HS-27A (cell line): ENCODE measurements around the gene ZNF280D.
"Not testable (repeated sequence)": the region's sequence is repeated elsewhere in the genome, so short reads cannot be mapped to it uniquely, and the experiment has no call there.

Source experiments
- DNase-seq: peaks from one replicate; pipeline ENCODE4 v3.0.0-alpha.2; 2012; ENCODE audit warnings: low read depth, missing footprints

ZNF280D gene

GRCh38 chr15:56733136-56734012, at the start of gene ZNF280D:
ZNF280D (minus strand) TSS chr15:56733509; CDS start chr15:56707109, 26,400 bp downstream.
- DNase-seq = peak; percentile 74

- no peak for DNase-seq
Observed at GRCh38 chr15:56782306-56782705, 49.0 kb upstream of the ZNF280D start.

GRCh38 chr15:56781666-56782065, 48.4 kb upstream of the ZNF280D start:
- DNase-seq = no peak

- DNase-seq = not testable (repeated sequence)
Observed at GRCh38 chr15:56780102-56780725, 46.9 kb upstream of the ZNF280D start.

- DNase-seq = not testable (repeated sequence)
Observed at GRCh38 chr15:56779449-56779848, 46.1 kb upstream of the ZNF280D start.

GRCh38 chr15:56778761-56779160, 45.5 kb upstream of the ZNF280D start:
- DNase-seq = no peak

- DNase-seq = no peak
Observed at GRCh38 chr15:56776839-56777238, 43.5 kb upstream of the ZNF280D start.

- DNase-seq = no peak
Observed at GRCh38 chr15:56775641-56776040, 42.3 kb upstream of the ZNF280D start.

- DNase-seq = no peak
Observed at GRCh38 chr15:56774356-56774755, 41.0 kb upstream of the ZNF280D start.

- DNase-seq = no peak
Observed at GRCh38 chr15:56772868-56773639, 39.7 kb upstream of the ZNF280D start.

GRCh38 chr15:56770173-56770572, 36.9 kb upstream of the ZNF280D start:
- no peak for DNase-seq

- no peak for DNase-seq
Observed at GRCh38 chr15:56767315-56767714, 34.0 kb upstream of the ZNF280D start.

GRCh38 chr15:56765251-56765650, 31.9 kb upstream of the ZNF280D start:
- no peak for DNase-seq

- DNase-seq = no peak
Observed at GRCh38 chr15:56763141-56763895, 30.0 kb upstream of the ZNF280D start.

- DNase-seq = no peak
Observed at GRCh38 chr15:56760186-56760585, 26.9 kb upstream of the ZNF280D start.

GRCh38 chr15:56759450-56759845, 26.1 kb upstream of the ZNF280D start:
- DNase-seq = peak; percentile 98

GRCh38 chr15:56758770-56759449, 25.6 kb upstream of the ZNF280D start:
- DNase-seq = peak; percentile 78

GRCh38 chr15:56757875-56758274, 24.6 kb upstream of the ZNF280D start:
- no peak for DNase-seq

GRCh38 chr15:56754772-56755370, 21.6 kb upstream of the ZNF280D start:
- DNase-seq = no peak

- DNase-seq = no peak
Observed at GRCh38 chr15:56752986-56753385, 19.7 kb upstream of the ZNF280D start.

- no peak for DNase-seq
Observed at GRCh38 chr15:56749982-56750381, 16.7 kb upstream of the ZNF280D start.
